ENCODE measurements around the gene PATJ.
"Not testable (repeated sequence)": the region's sequence is repeated elsewhere in the genome, so short reads cannot be mapped to it uniquely, and the experiment has no call there.

PATJ gene, protein sequence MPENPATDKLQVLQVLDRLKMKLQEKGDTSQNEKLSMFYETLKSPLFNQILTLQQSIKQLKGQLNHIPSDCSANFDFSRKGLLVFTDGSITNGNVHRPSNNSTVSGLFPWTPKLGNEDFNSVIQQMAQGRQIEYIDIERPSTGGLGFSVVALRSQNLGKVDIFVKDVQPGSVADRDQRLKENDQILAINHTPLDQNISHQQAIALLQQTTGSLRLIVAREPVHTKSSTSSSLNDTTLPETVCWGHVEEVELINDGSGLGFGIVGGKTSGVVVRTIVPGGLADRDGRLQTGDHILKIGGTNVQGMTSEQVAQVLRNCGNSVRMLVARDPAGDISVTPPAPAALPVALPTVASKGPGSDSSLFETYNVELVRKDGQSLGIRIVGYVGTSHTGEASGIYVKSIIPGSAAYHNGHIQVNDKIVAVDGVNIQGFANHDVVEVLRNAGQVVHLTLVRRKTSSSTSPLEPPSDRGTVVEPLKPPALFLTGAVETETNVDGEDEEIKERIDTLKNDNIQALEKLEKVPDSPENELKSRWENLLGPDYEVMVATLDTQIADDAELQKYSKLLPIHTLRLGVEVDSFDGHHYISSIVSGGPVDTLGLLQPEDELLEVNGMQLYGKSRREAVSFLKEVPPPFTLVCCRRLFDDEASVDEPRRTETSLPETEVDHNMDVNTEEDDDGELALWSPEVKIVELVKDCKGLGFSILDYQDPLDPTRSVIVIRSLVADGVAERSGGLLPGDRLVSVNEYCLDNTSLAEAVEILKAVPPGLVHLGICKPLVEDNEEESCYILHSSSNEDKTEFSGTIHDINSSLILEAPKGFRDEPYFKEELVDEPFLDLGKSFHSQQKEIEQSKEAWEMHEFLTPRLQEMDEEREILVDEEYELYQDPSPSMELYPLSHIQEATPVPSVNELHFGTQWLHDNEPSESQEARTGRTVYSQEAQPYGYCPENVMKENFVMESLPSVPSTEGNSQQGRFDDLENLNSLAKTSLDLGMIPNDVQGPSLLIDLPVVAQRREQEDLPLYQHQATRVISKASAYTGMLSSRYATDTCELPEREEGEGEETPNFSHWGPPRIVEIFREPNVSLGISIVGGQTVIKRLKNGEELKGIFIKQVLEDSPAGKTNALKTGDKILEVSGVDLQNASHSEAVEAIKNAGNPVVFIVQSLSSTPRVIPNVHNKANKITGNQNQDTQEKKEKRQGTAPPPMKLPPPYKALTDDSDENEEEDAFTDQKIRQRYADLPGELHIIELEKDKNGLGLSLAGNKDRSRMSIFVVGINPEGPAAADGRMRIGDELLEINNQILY (N-terminal part only)

DNA sequence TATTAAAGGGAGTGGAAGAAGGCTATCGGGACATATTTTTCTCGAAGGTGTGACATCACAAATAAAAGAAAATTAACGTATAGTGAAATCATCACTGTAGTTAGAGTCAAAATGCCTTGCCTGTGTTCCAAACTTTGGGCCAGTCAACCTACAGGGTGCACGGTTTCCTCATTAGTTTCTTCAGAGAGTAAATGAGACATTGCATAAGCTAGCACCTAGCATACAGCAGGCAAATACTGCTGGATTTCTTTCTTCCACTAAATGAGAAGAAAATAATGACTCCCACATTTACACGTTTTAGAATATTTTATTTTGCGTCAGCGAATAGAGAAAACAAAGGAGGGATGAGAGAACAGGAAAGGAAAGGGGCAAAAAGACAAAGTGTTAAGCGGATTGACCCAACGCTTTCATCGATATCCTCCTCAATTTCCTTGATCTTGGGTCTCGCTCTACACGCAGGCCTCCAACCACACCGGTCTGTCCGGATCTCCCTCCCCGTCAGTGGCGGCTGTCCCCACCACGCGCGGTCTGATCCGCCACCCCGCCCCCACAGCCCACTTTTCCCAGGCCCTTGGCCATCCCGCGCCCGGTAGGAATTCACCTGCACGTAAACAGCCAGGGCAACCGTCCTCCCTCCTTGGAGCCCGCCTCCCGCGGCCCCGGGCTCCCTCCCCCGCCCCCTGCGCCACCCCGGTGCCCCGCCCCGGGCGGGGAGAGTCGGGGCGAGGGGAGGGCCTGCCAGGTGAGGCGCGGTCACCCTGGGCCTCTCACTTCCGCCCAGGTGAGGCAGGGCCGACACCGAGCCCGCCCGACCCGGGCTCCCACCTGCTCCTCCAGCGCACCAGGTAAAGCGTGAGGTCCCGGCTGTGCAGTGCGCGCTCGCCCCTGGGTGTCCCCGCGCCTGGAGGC lies at the start of gene PATJ:
Gene PATJ (plus strand): TSS at position 770 of the 909 bp plus-strand sequence. CDS start 20,413 bp downstream, outside the sequence.
- no peak for DNase-seq (ENCODE audit: low read depth in 2 of 2)

DNA sequence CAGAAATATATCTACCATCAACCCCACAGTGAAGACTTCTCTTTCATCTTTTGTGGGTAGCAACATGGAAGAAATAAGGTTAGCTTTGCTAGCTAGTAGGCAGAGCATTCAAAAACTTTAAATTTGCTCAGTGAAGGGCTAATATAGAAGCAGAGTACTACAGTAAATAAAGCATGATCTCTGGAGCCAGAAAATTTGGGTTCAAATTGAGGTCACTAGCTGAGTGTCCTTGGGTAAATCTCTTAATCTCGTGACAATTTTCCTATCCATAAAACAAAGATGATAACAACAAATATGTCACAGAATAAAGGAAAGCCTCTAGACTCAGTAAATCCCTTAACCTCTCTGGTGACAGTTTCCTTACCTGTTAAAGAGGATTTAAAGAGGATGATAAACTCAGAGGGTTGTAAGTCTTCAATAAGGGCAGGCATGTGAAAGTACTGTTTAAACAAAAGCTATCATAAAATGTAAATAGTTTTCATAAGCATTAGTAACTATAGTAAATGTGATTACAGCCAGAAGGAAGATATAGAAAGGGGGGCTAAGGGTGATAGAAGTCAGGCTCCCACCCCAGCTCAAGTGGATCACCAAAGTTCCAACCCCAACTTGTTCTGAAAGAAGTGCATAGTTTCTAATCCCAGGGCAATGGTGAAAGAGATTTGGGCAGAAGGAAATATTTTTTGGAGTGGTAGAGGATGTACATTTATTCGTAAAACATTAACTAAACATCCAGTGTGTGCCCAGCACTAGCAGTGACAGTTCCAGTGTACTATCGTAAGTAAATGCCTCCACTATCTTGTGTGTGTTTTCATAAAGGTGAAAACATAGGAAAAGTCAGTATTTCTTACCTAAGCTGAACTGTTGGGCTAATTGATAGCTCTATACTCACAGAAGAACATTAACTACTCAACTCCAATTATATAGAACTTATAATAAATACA lies 42.1 kb upstream of the PATJ start:
- no peak for DNase-seq (ENCODE audit: low read depth in 2 of 2)

DNA sequence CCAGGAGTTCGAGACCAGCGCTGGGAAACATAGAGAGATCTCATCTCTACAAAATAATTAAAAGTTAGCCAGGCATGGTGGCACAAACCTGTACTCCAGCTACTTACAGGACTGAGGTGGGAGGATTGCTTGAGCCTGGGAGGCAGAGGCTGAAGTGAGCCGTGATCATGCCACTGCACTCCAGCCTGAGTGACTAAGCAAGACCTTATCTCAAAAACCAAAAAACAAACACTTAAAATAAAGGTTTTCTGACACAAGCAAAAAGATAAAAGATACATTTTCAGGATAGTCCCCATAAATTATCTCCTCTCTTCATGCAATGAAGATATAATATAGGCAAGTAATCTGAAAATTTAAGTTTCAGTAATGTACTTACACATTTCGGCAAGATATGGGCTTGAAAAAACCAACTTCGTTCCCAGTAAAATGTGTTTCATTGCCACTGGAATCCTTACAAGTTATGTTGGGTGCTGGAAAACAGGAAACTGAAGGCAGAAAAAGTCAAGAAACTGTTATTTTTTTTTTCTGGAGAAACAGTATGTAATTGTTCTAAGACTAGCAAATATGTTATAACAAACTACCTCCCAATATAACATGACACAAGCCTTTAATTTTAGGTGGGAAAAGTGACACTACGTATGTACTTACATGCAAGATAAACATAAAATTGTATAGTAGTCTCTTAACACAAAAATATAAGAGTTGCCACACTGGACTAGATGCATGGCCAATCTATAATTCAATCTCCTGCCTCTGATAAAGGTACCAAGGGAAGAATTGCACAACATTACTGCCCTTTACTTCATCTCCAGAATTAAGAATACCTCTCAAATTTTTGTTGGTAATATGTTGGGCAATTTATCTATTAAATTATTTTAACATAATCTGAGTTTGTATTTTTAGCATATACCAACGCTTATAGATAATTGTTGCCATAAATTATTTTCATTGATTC lies 33.0 kb upstream of the PATJ start:
- no peak for DNase-seq (ENCODE audit: low read depth in 2 of 2)

DNA sequence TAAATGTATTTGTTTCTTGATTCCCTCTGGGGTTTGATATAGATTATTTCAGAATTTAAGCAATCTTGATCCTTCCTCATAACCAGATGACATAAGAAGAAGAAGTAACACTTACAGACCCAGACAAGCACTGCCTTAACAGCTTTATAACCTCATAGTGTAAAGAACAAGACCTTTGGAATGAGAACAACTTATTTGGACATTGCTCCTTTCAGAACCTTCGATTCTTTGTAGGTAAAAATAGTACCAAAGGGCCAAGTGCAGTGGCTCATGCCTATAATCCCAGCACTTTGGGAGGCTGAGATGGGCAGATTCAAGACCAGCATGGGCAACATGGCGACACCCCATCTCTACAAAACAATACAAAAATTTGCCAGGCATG lies 32.4 kb upstream of the PATJ start:
- no peak for DNase-seq (ENCODE audit: low read depth in 2 of 2)

DNA sequence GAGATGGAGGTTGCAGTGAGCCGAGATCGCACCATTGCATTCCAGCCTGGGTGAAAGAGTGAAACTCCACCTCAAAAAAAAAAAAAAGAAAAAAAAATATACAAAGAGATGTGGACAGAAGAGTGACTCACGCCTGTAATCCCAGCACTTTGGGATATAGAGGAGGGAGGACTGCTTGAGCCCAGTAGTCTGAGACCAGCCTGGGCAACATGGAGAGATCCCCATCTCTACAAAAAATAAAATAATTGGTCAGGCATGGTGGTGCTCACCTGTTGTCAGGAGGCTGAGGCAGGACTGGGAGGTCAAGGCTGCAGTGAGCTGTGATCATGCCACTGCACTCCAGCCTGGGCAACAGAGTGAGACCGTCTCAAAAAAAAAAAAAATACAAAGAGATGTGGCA lies 31.0 kb upstream of the PATJ start:
- not testable (repeated sequence) for DNase-seq (ENCODE audit: low read depth in 2 of 2)

DNA sequence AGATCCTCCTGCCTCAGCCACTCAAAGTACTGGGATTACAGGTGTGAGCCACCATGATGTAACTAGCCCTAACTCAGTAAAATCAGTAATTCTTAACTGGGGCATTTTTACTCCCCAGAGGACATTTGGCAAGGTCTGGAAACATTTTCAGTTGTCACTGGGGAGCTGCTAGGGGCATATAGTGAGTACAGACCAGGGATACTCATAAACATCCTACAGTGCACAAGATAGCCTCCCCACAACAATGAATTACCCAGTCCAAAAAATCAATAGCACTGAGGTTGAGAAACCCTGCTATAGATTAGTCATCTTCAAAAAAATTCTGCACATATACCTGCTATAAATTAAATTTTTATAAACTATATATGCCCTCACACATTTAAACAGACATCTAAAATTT lies 30.3 kb upstream of the PATJ start:
- no peak for DNase-seq (ENCODE audit: low read depth in 2 of 2)

DNA sequence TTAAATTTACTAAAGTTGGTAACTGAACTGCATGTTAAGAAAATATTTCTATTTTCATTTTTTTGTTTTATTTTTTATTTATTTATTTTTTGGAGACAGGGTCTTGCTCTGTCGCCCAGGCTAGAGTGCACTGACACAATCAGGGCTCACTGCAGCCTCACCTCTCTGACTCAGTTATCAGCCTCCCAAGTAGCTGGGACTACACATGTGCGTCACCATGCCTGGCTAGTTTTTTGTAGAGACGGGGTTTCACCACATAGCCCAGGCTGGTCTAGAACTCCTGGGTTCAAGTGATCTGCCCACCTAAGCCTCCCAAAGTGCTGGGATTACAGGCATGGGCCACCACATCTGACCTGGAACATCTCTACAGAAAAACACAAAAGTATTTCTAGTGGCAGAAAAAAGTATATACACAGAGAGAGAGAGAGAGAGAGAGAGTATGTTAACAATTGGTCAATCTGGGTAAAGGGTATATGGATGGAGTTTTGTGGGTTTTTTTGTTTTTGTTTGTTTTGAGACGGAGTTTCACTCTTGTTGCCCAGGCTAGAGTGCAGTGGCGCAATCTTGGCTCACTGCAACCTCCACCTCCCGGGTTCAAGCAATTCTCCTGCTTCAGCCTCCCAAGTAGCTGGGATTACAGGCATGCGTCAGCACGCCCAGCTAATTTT lies 23.1 kb upstream of the PATJ start:
- DNase-seq (ENCODE audit: low read depth in 2 of 2) = not testable (repeated sequence)

DNA sequence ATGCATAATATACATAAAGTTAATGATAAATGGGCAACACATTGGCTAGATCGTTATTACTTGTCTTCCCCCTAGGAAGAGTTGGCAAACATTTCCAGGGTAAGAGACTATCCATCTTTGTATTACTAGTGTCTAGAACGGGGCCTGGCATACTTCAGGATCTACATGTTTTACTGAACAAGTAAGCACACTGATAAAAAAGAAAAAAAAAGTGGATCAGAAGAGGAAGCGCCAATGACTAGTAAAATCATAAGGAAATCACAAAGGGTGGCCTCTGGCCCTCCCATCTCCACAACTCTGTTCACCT lies 17.8 kb upstream of the PATJ start:
- no peak for DNase-seq (ENCODE audit: low read depth in 2 of 2)

DNA sequence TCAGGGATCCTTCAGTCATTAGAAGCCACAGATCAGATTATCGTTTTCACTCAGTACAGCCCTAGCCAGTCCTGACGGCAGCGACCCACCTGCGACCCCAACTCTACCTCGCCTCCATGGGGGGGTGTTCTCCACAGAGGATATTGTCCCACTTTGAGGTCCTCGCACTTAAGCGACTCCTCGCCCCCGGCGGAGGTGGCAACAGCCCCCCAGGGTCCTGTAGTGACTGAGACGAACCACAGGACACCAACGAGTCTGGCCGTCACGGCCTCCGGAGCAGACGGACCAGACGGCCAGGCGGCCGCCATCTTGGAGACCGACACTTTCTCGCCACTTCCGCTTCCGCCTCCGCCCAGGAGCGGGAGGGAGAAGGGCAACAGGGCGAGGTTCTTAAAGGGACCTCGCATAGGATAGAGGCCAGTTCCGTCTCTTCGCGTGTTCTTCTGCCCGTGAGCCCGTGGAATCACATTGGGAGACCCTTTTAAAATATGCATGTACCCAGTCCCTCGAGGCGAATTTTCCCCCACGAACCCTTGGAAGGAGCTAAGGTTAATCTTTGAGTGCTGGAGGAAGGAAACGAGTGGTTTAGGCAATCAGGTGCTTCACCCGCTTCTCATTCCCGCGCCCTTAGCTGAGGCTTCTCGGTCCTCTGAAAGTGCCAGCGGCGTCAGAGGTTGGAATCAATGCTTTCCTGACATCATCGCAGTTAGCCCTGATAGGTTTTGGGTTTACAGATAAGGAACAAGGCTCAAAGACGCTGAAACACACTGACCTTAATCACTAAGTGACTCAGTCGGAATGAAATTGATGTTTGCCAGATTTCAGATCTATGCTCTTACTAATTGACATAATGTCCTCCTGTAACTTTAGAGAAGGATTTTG lies 17.2 kb upstream of the PATJ start, which contains the start of gene TM2D1:
Gene TM2D1 (minus strand): TSS at position 329 of the 882 bp plus-strand sequence. CDS start 21 bp downstream, at position 308.
- peak; percentile 73 for DNase-seq (ENCODE audit: low read depth in 2 of 2)

DNA sequence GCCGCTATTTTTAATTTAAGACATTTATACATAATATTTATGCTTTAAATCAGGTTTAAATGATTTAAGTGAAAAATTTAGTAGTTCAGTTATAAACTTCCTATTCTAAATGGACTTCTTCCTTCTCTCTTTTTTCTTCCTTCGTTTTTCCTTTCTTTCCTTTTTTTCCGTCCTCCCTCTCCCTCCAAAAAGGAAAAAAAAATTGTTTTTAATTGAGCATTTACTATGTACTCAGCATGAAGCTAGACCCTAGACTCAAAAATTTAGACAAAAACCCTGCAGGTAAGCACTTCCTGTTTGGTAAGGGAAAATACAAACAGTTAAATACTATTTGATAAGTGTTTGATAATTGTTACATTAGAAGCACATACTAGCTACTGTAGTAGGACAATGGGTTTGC lies 14.7 kb upstream of the PATJ start:
- DNase-seq (ENCODE audit: low read depth in 2 of 2) = no peak

DNA sequence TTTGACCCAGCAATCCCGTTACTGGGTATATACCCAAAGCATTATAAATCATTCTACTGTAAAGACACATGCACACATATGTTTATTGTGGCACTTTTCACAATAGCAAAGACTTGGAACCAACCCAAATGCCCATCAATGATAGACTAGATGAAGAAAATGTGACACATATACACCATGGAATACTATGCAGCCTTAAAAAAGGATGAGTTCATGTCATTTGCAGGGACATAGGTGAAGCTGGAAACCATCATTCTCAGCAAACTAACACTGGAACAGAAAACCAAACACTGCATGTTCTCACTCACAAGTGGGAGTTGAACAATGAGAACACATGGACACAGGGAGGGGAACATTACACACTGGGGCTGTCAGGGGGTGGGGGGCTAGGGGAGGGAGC lies 11.6 kb upstream of the PATJ start:
- DNase-seq (ENCODE audit: low read depth in 2 of 2) = not testable (repeated sequence)

DNA sequence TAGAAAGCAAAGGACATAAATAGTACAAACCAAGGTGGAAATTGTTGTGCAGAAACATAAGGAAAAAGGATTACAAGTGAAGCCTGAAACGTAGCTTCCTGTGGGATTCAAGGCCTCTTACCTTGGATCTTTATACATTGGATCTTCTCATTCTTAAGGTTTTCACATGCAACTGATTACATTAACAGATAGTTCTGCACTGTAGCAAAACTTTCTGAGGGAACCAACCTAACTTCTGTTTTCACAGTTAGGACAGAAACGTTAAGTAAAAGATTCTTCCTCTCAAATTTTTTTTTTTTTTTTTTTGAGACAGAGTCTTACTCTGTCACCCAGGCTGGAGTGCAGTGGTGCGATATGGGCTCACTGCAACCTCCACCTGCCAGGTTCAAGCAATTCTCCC lies 9.6 kb upstream of the PATJ start:
- no peak for DNase-seq (ENCODE audit: low read depth in 2 of 2)

DNA sequence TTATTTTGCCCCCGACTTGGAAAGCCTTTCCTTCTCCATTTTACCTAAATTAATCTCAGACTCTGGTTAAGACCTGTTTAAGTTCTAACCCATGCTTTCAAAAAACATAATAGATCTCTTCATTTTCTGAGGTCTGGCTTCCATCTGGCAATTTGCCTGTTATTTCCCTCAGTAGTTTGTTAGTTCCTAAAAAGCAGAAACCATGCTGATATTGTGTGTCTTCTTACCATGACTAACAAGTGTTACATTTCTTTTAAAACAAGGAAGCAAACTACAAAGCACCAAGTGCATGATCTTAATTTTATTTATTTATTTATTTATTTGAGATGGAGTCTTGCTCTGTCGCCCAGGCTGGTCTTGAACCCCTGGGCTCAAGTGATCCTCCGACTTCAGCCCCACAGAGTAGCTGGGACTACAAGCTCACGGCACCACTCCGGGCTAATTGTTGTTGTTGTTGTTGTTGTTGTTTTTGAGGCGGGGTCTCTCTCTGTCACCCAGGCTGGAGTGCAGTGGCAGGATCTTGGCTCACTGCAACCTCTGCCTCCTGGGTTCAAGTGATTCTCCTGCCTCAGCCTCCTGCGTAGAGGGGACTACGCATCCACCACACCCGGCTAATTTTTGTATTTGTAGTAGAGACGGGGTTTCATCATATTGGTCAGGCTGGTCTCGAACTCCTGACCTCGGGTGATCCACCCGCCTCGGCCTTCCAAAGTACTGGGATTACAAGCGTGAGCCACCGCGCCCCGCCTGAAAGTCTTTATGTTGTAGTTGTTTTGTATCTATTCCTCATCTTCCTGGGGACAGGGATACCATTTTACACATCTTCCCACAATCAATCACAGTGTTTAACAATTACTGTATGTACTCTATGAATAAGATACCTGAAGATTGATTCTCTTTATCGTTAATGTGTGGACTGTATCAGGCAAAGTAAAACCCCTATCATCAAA lies 1.3 kb upstream of the PATJ start:
- DNase-seq (ENCODE audit: low read depth in 2 of 2) = no peak

DNA sequence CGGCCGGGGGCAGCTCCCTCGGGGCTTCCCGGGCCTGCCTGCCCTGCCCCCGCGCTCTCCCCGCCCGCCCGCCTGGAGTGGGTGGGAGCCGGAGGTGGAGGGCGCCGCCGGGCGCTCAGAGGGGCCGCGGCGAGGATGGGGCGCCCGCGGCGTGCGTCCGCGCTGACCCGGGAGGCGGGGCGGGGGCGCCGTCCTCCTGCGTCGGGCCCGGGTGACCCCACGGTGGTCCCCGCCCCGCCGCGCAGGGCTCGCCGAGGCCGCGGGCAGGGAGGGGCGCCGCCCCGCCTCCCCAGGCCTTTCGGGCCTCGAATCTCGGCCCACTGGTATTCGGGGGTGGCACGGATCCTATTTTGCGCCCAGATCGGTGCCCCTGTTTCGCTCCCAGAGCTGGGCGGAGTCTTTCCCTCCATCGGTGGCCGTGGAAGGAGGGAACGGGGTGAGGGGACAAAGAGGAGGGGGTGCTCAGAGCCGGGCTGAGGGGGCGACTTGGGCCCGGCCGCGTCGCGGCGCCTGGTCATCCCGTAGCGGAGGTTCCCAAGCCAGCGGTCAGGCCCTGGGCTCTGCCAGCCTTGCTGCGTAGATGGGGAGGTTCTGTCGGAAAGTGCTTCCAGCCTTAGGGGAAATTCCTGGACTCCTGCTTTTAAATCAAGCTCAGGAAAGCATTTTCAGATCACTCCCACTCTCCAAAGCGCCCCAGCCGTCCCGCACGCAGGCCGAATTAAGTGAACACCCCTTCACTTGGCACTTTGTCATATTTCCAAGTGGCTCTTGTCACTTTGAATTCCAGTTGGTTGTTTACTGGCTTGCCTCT lies 545 bp downstream of the PATJ start:
- no peak for DNase-seq (ENCODE audit: low read depth in 2 of 2)

DNA sequence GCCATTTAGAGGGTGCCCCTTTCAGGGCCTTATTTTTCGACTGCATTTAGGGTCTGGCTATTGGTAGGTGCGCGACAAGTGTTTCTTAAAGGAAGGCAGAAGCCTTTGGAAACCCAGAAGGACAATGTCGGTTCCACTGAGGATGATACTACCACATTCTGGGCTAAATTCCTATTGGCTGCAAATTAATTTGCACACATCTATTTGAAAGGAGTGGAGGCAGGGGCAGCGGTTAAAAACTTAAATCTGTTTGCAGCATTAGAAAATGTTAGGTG lies 1.1 kb downstream of the PATJ start:
- no peak for DNase-seq (ENCODE audit: low read depth in 2 of 2)
